GM19328 (cell line): Measurements from ENCODE around the gene ERVW-1.

Source experiments
- ATAC-seq: cut with Tn5 transposase; IDR thresholded peaks from one replicate; pipeline ENCODE4 v1.9.1; 2021; ENCODE audit warnings: mild to moderate bottlenecking, moderate library complexity; ENCODE audit not compliant: unreplicated experiment

ERVW-1 gene

DNA sequence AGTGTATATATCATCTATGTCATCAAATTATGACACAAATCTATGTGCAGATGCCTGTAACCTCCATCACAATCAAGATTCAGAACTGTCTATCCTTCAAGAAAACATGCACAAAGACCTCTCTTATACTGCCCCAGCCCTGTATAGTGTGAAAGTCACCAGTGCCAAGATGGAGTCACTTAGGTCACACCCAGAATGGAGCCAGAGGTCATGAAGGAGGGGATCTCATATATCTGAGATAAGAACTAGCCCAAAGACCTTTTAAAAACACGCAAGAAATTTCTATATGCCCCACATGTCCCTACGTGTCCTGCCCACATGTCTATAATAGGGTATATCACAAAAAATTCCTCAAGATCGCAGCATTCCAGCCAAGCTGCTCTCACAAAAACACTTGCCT lies 50.6 kb downstream of the ERVW-1 start:
- no peak for ATAC-seq

DNA sequence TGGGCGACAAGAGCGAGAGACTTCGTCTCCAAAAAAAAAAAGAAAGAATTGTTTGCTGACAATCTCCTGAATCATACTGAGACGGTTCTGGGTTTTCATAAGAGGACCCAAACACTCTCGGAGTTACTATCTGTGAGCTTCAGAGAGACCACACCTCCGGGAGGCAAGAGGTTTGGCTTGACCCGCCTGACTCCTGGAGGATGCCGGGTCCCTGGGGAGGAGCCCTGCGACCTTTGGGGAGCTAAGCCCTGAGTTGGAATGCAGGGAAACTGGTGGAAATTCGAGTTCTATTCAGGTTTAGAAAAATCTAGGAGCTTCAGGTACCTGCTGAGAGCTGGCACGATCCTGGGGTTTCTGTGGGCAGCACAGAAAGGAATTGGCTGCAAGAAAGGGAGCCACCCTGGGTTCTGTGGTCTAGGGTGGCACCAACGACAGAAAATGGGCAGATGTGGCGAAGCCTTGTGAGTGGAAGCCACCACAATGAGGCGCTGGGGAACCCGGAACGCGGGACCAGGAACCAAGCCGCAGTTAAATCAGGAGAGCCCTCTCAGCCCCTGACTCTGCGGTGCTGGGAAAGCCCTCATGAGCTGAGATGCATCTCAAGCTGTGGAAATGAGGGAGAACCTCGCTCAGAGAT lies 52.3 kb downstream of the ERVW-1 start:
- ATAC-seq: no peak

DNA sequence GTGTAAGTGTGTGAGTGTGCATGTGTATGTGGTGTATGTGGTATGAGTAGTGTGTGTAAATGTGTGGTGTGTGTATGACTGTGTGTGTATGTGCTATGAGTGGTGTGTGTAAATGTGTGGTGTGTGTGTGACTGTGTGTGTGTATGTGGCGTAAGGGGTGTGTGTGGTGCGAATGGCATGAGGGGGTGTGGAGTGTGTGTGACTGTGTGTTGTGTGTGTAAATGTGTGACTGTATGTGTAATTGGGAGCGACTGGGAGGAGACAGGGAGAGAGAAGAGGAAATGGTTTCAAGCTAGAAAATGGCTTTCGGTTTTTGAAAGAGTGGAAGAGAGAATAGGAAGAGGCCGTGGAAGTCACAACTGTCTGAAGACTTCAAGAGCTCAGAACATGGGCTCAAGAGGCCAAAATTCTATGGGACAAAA lies 54.0 kb downstream of the ERVW-1 start:
- no peak for ATAC-seq

DNA sequence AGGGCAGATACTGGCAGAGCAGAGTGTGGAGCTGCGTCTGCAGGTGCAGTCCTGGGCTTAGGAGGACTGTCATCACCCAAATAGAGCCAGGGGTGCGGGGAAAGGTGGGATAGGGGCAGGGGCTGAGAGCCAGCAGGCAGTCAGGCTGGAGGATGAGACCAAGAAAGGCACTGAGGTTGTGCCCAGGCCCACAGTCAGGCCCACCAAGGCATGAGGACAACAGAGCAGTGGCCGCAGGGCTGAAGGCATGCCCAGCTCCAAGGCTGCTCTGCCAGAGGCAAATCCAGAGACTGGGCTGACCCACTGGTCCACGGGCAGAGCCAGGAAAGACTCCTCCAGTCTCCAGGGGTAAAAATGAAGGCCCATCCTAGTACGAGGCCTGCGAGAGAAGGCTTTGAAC lies 54.8 kb downstream of the ERVW-1 start:
- ATAC-seq: no peak

DNA sequence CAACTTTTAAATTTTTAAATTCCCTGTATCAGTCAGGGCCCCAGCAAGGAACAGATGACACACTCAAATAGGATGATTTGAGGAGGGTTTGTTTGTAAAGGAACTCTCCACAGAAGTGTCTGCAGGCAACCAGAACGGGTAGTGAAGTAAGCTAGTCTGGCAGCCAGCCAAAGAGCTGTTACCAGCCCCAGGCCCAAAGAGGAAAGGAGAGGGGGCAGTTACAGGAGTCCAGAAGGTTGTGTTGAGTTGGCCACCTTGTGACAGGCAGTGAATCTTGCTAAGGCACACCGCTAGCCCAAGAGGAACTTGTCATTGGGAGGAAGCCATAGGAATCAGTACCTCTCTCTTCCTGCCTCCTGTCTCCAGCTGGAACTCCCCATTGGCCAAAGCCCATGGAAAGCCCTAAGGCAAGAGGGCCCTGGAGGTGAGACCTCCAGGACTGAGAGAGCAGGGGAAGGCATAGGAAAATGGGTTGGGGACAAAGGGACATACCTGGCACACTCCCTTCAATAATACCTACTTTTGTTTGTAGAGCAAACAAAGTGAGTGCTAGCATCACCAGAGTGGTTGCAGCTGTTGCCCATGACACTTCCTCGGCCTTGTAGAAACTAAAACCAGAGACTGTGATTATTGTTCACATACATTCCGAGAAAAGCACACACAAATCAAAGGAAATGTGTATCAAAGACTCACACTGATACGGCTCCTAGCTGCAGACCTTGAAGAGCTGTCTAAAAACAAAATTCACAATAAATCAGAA lies 55.9 kb downstream of the ERVW-1 start:
- ATAC-seq: no peak
